ENCODE data around the gene TYSND1.
"Not testable (repeated sequence)": the region's sequence is repeated elsewhere in the genome, so short reads cannot be mapped to it uniquely, and the experiment has no call there.

GRCh38 chr10:70123166-70123565 lies 23.3 kb downstream of the TYSND1 start:
- not testable (repeated sequence) for TF ChIP-seq POU2F2, POLR2A, POLR2AphosphoS5, TAF1, SPI1 (IDR thresholded peaks at IDR 0.05; ENCODE audit: low read depth, low read length)
